Fibroblast of pulmonary artery (primary cell): ENCODE measurements around the gene EPB41L4B.
A peak's percentile ranks its signal among the peaks of the same experiment; 100 is the strongest.

ENCODE experiments used
- DNase-seq: peaks from one replicate; pipeline ENCODE4 v3.0.0-alpha.2; 2010; ENCODE audit warnings: low read depth
- H3K4me3 ChIP-seq: replicated peaks from 2 replicates; pipeline ENCODE4 v1.5.1; 2011; ENCODE audit warnings: low read depth, mild to moderate bottlenecking, control low read depth, low read length, moderate library complexity
- TF ChIP-seq, protein P1 (sequence below): IDR thresholded peaks from 2 replicates; pipeline ENCODE4 v1.5.1; 2011; ENCODE audit warnings: mild to moderate bottlenecking, control low read depth, low read length, inconsistent platforms; ENCODE audit errors: missing control alignments

EPB41L4B gene

DNA sequence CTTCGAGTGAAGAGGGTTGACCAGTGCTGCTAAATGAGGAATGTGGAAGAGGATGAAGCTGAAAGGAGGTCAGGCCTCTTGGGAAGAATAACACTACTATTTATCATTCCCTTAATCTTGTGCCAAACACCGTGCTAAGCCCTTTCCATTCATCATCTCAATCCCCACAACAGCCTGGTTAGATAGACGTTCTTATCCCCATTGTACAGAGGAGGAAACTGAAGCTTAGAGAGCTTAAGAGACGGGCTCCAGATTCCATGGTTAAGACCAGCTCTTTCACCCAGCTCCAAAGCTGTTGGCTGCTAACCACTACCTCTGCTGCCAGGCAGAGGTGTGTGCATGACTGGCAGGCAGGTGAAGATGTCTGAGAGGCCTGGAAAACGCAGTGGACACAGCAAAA lies 868 bp upstream of the EPB41L4B start:
- no peak for DNase-seq
- TF ChIP-seq, protein P1, sequence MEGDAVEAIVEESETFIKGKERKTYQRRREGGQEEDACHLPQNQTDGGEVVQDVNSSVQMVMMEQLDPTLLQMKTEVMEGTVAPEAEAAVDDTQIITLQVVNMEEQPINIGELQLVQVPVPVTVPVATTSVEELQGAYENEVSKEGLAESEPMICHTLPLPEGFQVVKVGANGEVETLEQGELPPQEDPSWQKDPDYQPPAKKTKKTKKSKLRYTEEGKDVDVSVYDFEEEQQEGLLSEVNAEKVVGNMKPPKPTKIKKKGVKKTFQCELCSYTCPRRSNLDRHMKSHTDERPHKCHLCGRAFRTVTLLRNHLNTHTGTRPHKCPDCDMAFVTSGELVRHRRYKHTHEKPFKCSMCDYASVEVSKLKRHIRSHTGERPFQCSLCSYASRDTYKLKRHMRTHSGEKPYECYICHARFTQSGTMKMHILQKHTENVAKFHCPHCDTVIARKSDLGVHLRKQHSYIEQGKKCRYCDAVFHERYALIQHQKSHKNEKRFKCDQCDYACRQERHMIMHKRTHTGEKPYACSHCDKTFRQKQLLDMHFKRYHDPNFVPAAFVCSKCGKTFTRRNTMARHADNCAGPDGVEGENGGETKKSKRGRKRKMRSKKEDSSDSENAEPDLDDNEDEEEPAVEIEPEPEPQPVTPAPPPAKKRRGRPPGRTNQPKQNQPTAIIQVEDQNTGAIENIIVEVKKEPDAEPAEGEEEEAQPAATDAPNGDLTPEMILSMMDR, result no peak
- no peak overlapping the region for H3K4me3 ChIP-seq

DNA sequence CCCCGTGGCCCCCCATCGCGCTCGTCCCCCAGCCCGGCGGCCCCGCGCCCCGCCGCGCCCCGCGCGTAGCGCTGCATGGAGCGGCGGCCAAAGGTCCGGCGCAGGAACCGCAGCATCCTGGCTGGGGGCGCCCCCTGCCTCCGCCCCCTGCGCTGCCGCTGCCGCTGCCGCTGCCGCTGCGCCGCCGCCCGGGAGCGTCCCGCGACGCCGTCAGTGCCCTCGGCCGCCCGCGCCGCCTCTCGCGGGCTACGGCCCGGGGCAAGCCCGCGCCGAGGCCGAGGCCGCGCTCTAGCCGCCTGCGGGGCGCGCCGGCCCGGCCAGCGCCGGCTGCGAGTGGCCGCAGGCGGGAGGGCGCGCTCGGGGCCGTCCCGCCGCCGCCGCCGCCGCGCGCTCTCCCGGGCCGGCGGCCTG lies 523 bp downstream of the EPB41L4B start:
- H3K4me3 ChIP-seq, result no peak overlapping the region
- TF ChIP-seq, protein P1, result no peak
- no peak for DNase-seq

DNA sequence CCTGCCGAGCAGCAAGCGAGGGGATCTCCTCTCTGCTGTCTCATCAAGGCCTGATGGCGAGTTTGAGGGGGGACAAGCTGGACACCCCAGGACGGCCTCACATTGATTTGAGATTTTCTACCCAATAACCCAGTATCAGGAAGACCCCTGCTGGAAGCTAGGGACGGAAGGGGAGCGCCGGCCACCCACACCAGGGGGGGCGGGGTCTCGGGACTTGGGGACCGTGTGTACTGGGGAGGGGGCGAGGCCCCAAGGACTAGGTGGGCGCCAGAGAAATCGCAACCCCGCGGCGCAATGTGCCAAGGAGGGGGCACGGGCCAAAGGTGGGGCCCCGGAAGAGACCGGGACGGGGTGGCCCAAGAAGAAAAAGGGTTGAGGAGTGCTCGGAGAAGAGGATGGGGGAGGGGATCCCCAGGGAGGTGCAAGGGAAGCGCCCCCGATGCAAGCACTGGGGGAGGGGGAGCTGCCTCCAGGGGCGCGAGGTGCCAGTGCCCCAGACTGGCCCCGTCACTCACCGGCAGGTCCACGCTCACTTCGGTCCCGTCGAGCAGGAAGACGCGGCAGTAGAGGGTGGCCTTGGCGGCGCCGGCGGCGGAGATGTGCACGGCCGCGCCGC lies 1.1 kb downstream of the EPB41L4B start:
- no peak for DNase-seq
- TF ChIP-seq, protein P1, result no peak
- peak overlapping the region; percentile 22 for H3K4me3 ChIP-seq

DNA sequence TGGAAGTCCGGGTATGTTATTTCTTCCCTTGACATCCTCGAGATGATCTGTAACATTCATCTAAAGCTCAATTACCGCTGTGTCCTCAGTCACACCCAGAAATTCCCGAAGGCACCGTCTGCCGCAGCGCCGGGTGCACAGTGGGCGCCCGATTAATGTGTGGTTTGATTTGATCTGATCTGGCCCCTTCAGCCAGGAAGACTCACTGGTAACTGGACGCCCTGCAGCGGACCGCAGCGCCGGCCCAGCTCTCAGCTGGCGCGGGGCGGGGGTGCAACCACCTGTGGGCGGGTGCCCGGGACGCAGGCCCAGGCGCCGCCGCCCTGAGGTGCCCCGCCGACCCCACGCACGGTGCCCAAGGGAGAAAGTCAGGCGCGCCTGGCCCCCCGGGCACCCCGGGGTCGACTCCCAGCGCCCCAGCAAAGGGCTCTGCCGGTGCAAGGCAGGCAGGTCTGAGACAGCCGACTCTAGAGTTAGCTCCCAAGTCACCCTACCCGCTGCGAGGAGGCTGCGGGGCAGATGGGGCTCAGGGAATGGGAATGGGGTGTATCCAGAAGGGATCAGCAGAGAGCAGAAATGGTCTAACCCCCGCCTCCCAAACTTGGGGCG lies 1.7 kb downstream of the EPB41L4B start:
- no peak for DNase-seq
- TF ChIP-seq, protein P1, result no peak
- no peak overlapping the region for H3K4me3 ChIP-seq

DNA sequence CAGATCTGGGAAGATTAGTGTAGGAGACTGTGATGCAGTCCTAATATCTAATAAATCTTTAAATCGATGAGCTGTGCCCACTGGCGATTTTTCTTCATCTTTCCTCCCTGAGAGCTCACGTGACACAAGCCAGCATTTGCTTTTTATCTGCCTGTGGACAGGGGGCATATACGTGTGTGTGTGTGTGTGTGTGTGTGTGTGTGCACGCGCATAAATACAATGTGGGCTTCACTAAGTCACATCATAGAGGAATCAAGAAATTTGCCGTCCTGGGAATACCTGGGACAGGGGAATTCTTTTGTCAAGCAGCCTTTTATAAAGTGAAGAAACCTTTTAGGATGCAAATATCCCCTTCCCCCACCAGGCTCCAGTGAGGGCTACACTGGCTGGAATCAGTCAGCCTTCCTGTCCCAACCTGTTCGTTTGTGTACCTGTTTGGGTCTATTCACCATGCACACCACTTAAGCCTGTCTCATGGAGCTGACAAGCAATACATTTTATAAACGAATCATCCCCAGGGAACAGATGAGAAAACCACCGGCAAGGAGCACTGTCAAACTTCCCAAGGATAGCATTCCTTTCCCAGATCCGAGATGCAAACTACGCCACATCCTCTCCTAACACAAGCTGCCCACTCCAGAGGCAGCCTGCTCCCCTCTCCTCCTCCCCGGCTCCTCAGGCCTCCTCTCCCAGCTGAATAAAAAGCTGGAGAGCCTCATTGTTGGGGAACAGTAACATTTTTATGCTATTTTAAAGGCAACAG lies 2.7 kb downstream of the EPB41L4B start:
- TF ChIP-seq, protein P1, result no peak
- no peak for DNase-seq
- H3K4me3 ChIP-seq, result no peak overlapping the region

DNA sequence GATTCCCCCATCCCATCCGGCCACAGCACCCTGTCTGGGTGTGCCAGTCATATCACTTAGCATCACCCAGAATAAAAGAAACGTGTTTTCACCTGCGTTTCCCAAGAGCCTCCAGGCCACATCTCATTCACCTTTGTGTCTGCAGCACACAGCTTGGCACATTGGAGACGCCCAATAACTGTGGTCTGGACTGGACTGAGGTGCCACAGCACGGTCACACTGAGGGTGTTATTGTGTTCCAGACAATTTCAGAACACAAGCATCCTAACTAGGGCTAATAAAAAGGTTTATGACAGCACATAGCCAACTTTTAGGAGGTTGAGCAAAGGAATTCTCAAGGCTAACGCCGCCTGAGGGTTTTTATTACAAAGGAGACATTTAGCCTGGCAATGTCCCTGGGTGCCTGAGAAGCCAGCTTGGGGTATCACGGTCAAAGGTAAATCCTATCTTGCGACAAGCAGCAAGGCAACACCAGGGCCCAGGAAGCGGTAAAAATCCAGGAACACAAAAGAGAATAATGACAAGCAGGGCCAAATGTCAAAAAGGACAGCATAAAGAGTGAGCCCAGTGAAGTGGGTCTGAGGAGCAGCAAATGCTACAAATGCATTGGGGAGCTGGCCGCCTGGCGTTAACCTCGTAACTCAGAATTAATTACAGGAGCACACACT lies 3.4 kb downstream of the EPB41L4B start:
- no peak for DNase-seq

More for the DNA sequence above, 3.4 kb downstream of the EPB41L4B start:
- no peak overlapping the region for H3K4me3 ChIP-seq
- TF ChIP-seq, protein P1, result no peak
